Measurements from ENCODE around the gene ERI3. TPM values are rescaled to one million over a fixed set of nuclear protein-coding genes. Genes with fewer than 3 reads are reported as not detected.

Gene ERI3
- total RNA-seq, 1 donor from 2014 or later, result 72.7 TPM

GRCh38 chr1:44303532-44303931 lies 51.5 kb downstream of the ERI3 start:
- no peak for DNase-seq (ENCODE audit: extremely low spot score, unreplicated experiment)
- Mint-ChIP-seq H3K36me3 (peaks cover 53% of the 10 kb centered on the region), H3K4me3 (no peak overlapping the region)

DNA sequence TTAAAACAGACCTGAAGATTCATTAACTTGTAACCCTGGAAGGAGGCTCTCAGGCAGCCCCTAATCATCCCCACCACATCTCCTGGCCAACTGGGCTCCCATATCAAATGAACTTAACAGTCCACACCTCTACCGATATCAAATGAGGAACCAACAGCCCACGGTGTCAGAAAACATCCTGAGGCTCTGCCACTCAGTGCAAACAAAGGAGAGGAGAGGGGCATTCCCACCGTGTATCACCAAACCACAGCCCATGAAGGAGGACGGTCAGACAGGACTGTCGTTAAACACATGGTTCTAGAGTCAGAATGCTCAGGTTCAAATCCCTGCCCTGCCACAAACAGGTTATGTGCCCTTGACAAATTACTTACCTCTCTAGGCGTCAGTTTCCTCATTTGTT lies 52.5 kb downstream of the ERI3 start:
- TF ChIP-seq, protein P1, sequence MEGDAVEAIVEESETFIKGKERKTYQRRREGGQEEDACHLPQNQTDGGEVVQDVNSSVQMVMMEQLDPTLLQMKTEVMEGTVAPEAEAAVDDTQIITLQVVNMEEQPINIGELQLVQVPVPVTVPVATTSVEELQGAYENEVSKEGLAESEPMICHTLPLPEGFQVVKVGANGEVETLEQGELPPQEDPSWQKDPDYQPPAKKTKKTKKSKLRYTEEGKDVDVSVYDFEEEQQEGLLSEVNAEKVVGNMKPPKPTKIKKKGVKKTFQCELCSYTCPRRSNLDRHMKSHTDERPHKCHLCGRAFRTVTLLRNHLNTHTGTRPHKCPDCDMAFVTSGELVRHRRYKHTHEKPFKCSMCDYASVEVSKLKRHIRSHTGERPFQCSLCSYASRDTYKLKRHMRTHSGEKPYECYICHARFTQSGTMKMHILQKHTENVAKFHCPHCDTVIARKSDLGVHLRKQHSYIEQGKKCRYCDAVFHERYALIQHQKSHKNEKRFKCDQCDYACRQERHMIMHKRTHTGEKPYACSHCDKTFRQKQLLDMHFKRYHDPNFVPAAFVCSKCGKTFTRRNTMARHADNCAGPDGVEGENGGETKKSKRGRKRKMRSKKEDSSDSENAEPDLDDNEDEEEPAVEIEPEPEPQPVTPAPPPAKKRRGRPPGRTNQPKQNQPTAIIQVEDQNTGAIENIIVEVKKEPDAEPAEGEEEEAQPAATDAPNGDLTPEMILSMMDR (conservative IDR thresholded peaks at IDR 0.05), result no peak
- Mint-ChIP-seq H3K9me3 (no peaks in the 10 kb centered on the region), H3K4me1 (ENCODE audit: unreplicated experiment) (peaks cover 18% of the 10 kb centered on the region), H3K27me3 (no peaks in the 10 kb centered on the region), H3K4me3 (no peak overlapping the region), H3K27ac (no peak overlapping the region), H3K36me3 (peaks cover 50% of the 10 kb centered on the region)
- DNase-seq (ENCODE audit: extremely low spot score, unreplicated experiment), result no peak

More at GRCh38 chr1:44303532-44303931, 51.5 kb downstream of the ERI3 start:
- TF ChIP-seq, protein P1 (conservative IDR thresholded peaks at IDR 0.05), result no peak
- Mint-ChIP-seq H3K27me3 (no peaks in the 10 kb centered on the region), H3K9me3 (no peaks in the 10 kb centered on the region), H3K4me1 (ENCODE audit: unreplicated experiment) (peaks cover 12% of the 10 kb centered on the region), H3K27ac (no peak overlapping the region)

- peaks cover 29% of the 10 kb centered on the region for H3K4me1 Mint-ChIP-seq (ENCODE audit: unreplicated experiment)
- H3K27ac Mint-ChIP-seq, result no peak overlapping the region
- no peak for DNase-seq (ENCODE audit: extremely low spot score, unreplicated experiment)
- TF ChIP-seq, protein P1 (conservative IDR thresholded peaks at IDR 0.05), result no peak
- no peaks in the 10 kb centered on the region for H3K27me3 Mint-ChIP-seq
- no peak overlapping the region for H3K4me3 Mint-ChIP-seq
- H3K9me3 Mint-ChIP-seq, result no peaks in the 10 kb centered on the region
- H3K36me3 Mint-ChIP-seq, result peaks cover 46% of the 10 kb centered on the region
Measured at GRCh38 chr1:44301442-44301841, 53.6 kb downstream of the ERI3 start.

DNA sequence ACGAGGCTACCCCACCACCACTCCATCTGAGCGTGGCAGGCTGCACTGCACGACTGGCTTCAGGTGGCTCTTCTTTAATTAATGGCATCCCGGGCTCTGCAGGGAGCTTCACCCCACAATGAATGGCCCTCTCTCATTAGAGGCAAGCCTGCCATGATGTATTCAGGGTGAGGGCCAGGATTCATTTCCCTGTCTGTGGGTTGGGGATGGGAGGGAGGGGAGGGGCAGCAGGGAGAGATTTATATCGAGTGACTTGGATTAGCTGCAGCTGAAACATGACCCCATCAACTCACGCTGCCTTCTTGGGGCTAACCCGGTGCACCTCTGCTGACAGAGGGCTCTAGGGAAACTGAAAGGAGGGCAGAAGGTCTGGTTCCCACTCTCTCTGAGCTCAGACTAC lies 54.2 kb downstream of the ERI3 start:
- H3K27ac Mint-ChIP-seq, result no peak overlapping the region
- H3K4me3 Mint-ChIP-seq, result no peak overlapping the region
- TF ChIP-seq, protein P1 (conservative IDR thresholded peaks at IDR 0.05), result no peak
- DNase-seq (ENCODE audit: extremely low spot score, unreplicated experiment), result no peak
- H3K36me3 Mint-ChIP-seq, result peaks cover 45% of the 10 kb centered on the region
- H3K27me3 Mint-ChIP-seq, result no peaks in the 10 kb centered on the region
- no peaks in the 10 kb centered on the region for H3K9me3 Mint-ChIP-seq
- peaks cover 35% of the 10 kb centered on the region for H3K4me1 Mint-ChIP-seq (ENCODE audit: unreplicated experiment)

DNA sequence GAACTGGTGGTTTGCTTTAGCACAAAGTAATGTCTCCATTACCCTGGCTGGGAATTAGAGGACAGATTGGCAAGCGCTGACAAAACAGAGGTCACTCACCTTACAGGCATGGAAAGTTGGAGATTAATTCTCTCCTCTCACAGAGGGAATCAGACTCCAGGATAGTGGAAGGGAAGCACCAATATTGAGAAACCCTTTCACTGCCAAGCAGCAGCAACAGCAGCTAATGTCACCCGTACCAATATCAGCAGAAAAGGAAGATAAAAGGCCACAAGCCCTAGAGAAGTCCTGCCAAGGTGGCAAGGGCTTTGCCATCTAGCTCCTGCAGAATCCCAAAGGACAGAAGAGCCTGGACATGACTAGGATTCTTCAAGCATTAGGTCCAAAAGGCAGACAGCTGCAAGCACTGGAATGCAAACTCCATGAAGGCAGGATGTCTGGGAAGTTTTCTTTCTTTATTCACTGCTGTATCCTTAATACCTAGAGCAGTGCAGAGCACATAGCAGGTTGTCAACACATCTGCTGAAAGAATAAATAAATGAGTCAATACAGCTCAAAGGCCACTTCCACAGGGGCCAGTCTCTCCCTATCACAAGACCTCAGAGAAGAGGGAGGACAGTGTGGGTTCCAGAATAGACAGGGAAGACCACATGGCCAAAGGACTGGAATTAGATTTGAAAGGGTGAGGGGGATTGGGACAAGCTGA lies 57.2 kb downstream of the ERI3 start:
- Mint-ChIP-seq H3K4me1 (ENCODE audit: unreplicated experiment) (peaks cover 31% of the 10 kb centered on the region), H3K27me3 (no peaks in the 10 kb centered on the region), H3K9me3 (no peaks in the 10 kb centered on the region), H3K27ac (no peak overlapping the region), H3K4me3 (no peak overlapping the region), H3K36me3 (peaks cover 38% of the 10 kb centered on the region)
- no peak for DNase-seq (ENCODE audit: extremely low spot score, unreplicated experiment)
- TF ChIP-seq, protein P1 (conservative IDR thresholded peaks at IDR 0.05), result no peak

Data from type B pancreatic cell (in vitro differentiated cells).